GM12873 (cell line): Measurements from ENCODE around the gene BAIAP2L2.

Source experiments
- CTCF ChIP-seq: IDR thresholded peaks from 2 replicates; pipeline ENCODE4 v1.5.1; 2012; ENCODE audit warnings: low read depth, mild to moderate bottlenecking, moderate library complexity, low read length, control low read depth; ENCODE audit not compliant: insufficient read depth; ENCODE audit errors: missing control alignments

Gene BAIAP2L2

GRCh38 chr22:38086942-38087341 lies 23.5 kb downstream of the BAIAP2L2 start:
- TF ChIP-seq CTCF: no peak

GRCh38 chr22:38086001-38086845 lies 24.3 kb downstream of the BAIAP2L2 start:
- no peak for TF ChIP-seq CTCF

GRCh38 chr22:38085501-38085900 lies 25.0 kb downstream of the BAIAP2L2 start:
- no peak for TF ChIP-seq CTCF

- no peak for TF ChIP-seq CTCF
These were observed 25.4 kb downstream of the BAIAP2L2 start for GRCh38 chr22:38085056-38085455.

GRCh38 chr22:38083931-38084631 lies 26.4 kb downstream of the BAIAP2L2 start, which contains the start of gene SLC16A8:
SLC16A8 (minus strand) TSS chr22:38084184; CDS start chr22:38082873, 1,311 bp downstream.
- no peak for TF ChIP-seq CTCF

- no peak for TF ChIP-seq CTCF
These were observed 27.3 kb downstream of the BAIAP2L2 start for GRCh38 chr22:38082986-38083710.
